HG02678 (cell line): ENCODE measurements around the gene ZNF689.
A peak's percentile ranks its signal among the peaks of the same experiment; 100 is the strongest.
"Not testable (repeated sequence)": the region's sequence is repeated elsewhere in the genome, so short reads cannot be mapped to it uniquely, and the experiment has no call there.

ENCODE experiments used
- ATAC-seq: cut with Tn5 transposase; IDR thresholded peaks from one replicate; pipeline ENCODE4 v1.9.1; 2021; ENCODE audit warnings: mild to moderate bottlenecking, moderate library complexity; ENCODE audit not compliant: unreplicated experiment

Gene ZNF689

DNA sequence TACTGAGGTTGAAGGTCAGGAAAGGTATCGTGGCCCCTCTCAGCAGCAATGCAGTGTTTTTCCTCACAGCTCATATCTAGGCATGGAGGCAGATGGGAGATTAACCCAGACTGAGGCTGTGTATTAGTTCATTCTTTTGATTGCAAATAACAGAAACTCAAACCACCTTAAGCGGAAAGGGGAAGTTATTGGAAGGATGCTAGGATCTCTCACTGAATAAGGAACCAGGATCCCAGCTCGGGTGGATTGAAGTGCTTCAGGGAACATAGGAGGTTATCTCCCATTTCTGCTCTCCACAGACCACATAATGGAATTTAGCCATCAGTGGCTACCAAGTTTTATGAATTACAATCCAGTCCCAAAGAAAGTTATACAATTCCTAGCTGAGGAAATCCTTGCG is 8.2 kb downstream of the ZNF689 start:
- ATAC-seq: no peak

DNA sequence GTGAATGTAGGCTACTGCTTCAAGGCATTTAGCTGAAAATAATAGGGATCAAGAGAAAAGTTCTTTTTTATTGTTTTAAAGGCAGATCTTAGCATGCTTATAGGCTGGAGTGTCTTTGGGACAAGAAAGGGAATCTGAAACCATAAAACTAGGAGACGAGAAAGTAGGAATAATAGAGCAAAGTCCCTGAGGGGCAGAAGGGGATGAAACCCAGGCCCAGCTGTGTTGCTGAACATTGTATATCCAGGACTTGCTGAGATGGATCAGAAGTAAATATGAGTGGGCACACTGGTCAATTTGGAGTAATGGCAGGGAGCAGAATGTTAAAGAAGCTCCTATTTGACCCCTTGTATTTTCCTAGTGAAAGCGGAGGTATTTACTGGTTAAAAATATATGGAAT is 9.3 kb downstream of the ZNF689 start:
- ATAC-seq: no peak

DNA sequence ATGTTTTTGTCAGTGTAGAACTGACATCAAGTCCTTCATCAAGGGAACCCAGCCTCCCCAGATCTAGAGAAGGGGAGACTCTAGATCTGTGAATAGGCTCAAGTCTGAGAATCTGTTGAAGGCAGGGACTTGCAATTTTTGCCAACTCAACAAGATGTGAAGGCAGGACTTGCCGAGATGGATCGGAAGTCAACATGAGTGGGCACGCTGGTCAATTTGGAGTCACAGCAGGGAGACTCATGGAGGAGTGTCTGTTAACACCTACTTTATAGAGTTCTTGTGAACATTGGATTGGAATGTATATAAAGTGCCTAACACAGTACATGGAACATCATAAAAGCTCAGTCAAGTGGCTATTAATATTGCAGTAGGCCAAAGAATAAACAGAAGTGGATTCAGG is 10.0 kb downstream of the ZNF689 start:
- ATAC-seq: no peak

- no peak for ATAC-seq
These were observed 17.3 kb downstream of the ZNF689 start for GRCh38 chr16:30592871-30593270.

DNA sequence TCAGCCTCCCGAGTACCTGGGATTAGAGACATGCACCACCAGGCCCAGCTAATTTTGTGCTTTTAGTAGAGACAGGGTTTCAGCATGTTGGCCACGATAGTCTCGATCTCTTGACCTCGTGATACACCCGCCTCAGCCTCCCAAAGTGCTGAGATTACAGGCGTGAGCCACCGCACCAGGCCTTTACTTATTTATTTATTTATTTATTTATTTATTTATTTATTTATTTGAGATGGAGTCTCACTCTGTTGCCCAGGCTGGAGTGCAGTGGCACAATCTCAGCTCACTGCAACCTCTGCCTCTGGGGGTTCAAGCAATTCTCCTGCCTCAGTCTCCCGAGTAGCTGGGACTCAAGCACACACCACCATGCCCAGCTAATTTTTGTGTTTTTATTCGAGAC is 19.3 kb downstream of the ZNF689 start:
- ATAC-seq: not testable (repeated sequence)

- not testable (repeated sequence) for ATAC-seq
These were observed 20.6 kb downstream of the ZNF689 start for GRCh38 chr16:30589582-30589981.

- no peak for ATAC-seq
These were observed 21.5 kb downstream of the ZNF689 start for GRCh38 chr16:30588651-30589050.

DNA sequence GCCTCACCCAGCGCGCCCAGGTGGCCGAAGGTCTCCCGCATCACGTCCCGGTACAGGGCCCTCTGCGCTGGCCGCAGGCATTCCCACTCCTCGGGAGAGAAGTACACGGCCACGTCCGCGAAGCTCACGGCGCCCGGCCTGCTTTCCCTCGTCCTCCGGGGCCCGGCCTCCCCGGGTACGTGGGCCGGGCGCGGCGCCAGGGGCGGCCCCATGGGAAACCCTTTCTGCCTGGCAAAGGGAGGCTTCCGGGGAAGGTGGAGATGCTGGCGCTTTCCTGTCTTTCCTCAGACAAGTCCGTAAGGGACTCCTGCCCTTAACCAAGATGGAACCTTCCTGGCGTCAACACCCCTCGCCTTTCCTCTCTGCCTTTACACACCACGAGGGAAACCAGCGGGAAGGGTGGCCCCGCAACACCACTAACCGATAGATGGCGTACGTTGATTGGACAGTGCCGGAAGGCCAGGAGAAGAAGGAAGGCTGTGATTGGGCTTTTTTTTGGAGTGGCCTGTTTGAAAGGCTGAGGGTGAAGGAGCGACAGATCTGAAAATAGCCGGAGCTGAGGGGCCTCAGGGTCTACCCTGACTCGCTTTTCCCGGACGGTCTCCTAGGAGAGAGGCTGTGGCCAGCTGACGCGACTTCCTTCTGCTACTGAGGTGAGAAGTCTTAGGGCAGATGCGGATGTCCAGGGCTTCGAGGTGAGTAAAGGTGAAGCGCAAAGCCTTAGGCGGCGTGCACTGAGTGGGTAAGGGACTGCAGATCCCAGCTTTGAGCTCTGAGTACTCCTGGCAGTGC is 24.6 kb downstream of the ZNF689 start, which contains the start of gene ZNF785:
Gene ZNF785, minus strand, starts transcription at position 298 of the 792 bp plus-strand sequence. Its CDS starts 86 bp downstream, at position 212.
- peak; percentile 90 for ATAC-seq

DNA sequence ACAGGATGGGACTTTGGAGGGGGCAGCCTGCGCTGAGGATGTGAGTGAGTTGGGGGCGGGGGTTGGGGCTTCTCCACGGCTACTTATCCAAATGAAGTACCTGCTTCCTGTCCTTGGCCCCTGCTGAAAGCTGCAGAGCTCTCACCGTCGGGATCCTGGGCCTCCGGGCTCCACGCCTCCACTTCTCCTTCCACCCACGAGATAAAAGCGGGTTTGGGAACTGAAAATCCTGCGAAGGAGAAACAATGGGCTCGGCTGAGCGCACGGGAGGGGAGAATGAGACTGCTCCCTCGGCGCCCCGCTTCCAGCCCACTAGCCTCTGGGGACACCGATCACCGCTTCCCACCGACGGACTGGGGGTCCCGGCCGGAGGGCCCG is 25.2 kb downstream of the ZNF689 start:
- ATAC-seq: peak; percentile 16

- ATAC-seq: no peak
These were observed 27.4 kb downstream of the ZNF689 start for GRCh38 chr16:30582611-30583340.

GRCh38 chr16:30581457-30581856 is 28.7 kb downstream of the ZNF689 start:
- ATAC-seq: no peak

DNA sequence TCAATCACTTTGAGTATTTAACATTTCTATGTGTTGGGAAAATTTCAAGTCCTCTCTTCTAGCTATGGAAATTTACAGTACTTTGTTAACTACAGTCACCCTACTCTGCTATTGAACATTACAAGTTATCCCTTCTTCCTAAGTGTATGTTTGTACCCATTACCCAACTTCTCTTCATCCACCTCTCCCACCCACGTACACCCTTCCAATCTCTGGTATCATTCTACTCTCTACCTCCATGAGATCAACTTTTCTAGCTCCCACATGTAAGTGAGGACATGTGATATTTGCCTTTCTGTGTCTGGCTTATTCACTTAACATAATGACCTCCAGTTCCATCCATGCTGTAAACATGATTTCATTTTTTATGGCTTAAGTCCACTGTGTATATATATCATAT is 35.5 kb downstream of the ZNF689 start:
- no peak for ATAC-seq

DNA sequence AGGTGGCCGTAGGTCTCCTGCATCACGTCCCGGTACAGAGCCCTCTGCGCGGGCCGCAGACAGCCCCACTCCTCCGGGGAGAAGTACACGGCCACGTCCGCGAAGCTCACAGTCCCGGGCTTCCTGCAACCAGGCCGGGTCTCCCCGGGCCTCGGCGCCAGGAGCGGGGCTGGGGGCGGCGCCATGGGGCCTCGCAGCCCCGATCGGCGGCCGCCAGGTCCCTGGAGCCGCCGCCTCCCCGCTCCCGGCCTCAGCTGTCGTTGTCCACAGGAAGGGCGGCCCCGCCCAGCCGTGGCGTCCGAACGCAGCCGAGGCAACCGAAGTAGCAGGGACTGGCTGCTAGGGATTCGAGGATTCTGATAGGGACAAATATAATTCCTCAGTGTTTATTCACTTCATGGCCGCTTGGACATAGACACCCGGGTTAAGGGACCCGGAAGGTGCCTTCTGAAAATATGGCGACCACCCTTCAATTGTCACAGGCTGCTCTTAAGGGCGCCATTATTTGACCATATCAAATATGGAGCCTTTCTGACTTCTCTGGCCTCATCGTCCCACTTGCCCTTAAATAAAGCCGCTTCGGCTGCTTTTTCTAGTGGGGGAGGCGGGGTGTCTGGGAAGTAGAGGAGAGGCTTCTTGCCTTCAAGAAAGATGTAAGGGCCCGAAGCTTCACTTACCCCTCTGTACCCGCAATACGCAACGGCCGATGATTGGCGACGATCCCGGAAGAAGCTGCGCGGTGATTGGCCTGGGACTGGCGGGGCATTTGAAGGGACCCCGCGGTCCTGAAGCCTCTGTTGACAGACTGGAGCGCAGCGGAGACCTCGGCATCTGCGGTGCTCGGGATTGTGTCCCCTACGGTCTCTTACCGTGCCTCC is 38.5 kb downstream of the ZNF689 start, which contains the start of gene ZNF688:
Gene ZNF688, minus strand, starts transcription at position 270 of the 878 bp plus-strand sequence. Its CDS starts 85 bp downstream, at position 185.
- ATAC-seq: peak; percentile 82

DNA sequence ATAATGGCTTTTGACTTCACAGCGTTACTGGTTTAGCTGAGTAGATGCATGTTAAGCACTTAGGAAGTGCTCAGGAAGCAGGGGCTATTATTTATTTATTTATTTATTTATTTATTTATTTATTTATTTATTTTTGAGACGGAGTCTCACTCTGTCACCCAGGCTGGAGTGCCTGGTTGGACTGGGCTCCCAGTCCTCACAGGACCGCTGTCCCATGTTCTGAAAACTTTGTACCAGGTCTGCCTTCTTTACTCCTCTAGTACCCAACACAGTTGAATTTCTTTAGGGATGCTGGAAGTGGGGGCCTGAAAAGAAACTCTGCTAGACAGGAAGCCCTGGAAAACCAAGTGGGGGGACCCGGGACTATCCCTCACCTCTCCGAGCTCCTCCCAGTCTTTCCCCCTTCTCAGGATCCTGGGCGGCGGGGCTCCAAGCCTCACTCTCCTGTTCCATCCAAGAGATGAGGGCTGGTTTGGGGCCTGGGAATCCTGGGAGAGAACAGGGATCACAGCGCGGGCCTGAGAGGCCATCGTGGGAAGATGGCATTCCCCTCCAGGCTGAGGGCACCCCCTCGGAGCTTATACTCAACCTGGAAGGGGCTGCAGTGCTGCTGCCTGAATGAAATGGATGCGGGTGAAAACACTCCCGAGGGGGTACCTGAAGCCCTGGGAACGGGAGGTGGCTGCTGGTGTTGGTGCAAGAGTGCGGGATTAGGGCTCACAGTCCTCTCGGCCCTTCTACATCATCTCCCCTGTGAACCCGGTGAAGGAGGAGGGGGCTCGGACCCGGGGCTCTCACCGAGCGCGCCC is 39.3 kb downstream of the ZNF689 start:
- no peak for ATAC-seq

DNA sequence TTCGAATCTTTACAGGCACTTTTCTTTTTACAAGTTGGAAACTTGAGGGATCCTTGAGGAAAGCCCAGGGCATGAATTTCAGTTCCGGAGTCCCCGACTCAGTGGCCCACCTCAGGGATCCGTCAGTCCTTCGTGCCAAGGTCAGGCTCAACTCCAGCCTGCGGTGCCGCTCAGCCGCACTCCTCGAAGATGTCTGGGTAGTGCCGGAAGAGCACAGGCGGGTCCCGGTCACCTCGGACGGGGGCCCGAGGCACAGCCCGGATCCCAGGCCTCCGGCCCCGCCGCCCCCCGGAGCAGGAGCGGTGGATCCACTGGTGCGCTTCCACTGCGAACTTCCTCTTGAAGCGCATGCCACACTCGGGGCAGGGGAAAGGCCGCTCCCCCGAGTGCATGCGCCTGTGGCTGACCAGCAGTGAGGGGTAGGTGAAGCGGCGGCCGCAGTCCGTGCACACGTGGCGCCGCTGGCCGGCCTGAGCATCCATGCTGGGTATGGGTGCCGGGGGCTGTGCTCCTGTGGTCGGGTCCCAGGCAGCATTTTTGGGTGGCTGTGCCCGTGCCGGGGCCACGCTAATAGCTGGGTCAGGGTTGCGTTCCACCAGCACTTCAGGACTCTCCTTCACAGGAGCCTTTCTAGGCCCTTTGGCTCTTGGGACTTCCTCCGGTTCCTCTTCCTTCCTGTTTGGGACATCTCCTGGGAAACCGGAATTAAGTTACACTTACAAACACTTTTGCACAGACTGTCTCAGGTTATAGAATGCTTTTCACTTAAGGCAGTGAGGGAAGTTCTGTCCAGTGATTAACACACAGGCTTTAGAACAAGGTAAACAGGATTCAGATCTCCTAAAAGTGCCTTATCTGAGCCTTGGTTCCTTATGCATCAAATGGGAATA is 40.2 kb downstream of the ZNF689 start:
- ATAC-seq: no peak

DNA sequence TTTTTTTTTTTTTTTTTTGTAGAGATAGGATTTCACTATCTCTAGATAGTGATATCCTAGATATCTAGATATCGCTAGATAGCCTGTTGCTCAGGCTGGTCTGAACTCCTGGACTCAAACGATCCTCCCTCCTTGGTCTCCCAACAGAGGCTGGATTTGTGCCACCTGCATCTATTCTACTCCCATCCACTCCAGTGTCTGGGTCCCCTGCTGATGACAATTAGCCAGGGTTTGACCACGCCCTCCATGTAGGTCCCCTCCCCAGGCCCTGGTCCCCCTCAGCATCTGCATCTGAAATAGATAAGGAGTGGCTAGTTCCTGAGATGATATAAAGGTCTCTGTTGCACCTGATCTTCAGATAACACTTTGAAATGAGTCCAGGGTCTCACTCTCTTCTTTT is 40.9 kb downstream of the ZNF689 start:
- no peak for ATAC-seq

DNA sequence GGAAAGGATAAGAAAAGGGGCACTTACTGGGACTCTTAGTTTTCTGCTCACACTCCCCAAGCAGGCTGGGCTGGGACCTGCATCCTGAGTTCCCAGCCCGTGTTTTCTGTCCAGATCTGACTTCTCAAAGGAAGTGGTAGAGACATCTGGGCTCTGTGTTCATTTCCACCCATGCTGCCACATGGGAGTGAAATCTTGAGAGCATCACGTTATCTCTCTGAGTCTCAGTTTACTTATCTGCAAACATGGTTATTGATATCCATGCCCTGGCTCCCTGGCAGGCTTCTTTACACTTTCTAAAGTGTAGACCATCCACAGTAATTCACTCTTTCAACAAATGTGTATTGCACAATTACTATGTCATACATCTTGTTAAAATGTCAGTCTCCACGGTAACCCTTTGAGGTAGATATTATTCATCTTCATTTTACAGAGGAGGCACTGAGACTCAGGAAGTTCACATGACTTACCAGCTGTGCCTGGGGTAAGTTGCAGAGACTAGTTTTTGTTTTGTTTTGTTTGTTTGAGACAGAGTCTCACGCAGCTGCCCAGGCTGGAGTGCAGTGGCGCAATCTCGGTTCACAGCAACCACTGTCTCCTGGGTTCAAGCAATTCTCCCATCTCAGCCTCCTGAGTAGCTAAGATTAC is 42.1 kb downstream of the ZNF689 start:
- ATAC-seq: peak; percentile 31

- no peak for ATAC-seq
These were observed 42.8 kb downstream of the ZNF689 start for GRCh38 chr16:30567160-30567990.
